ENCODE measurements around the gene FAM117A.
A peak's percentile ranks its signal among the peaks of the same experiment; 100 is the strongest.

Gene FAM117A, protein sequence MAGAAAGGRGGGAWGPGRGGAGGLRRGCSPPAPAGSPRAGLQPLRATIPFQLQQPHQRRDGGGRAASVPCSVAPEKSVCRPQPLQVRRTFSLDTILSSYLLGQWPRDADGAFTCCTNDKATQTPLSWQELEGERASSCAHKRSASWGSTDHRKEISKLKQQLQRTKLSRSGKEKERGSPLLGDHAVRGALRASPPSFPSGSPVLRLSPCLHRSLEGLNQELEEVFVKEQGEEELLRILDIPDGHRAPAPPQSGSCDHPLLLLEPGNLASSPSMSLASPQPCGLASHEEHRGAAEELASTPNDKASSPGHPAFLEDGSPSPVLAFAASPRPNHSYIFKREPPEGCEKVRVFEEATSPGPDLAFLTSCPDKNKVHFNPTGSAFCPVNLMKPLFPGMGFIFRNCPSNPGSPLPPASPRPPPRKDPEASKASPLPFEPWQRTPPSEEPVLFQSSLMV

DNA sequence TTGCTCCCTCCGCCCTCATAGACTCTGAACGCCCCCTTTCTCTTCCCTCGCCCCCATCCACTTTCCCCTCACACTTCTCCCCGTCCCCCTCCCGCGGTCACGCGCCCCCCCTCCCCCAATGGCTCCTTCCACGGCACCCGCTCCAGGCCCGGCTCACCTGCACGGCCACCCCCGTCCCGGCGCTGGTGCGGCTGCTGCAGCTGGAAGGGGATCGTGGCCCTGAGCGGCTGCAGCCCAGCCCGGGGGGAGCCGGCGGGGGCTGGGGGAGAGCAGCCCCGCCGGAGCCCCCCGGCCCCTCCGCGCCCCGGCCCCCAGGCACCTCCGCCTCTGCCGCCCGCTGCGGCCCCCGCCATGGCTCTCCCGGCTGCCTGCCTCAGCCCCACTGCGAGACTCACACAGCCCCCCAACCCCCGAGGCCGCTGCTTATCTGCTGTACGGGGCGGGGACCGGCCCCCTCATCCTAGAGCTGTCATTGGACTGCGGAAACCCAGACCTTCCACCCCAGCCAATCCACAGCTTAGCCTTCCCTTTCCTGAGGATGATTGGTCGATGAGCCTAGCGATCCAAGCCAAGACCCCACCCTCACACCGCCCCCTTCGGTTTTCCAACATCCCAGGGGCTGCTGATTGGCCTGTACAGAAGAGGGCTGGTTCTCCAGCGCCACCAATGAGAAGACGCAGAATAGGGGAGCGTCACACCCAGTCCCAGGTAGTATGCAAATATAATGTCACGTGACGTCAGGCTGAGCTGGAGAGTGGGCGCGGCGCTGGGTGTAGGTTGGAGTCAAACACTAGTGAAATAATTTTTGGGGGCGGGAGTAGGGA is at the start of gene FAM117A:
TSS of gene FAM117A (minus strand) at position 397 of the 824 bp plus-strand sequence. CDS start at position 353, 44 bp downstream.
- DNase-seq = peak; percentile 100

- no peak for DNase-seq
Observed at GRCh38 chr17:49809056-49809455, 45.1 kb upstream of the FAM117A start.

DNA sequence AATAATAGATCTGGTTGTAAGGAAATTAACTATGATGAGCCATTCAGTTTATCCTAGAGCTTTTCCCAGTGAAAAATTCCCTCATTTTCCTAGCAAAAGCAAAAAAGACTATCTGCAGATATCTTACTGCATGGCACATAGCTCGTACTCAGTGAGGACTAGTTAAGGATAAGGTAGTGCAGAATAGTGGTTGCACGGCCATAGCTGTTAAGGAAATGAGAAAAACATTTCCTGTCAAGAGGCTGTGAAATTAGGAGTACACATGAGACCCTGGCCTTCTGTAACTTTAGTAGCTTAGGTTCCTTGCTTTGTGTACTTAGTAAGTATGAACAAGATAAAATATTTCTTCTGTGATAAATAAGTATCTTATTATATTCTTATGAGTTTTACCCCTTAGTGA is 34.8 kb upstream of the FAM117A start:
- DNase-seq = no peak

DNA sequence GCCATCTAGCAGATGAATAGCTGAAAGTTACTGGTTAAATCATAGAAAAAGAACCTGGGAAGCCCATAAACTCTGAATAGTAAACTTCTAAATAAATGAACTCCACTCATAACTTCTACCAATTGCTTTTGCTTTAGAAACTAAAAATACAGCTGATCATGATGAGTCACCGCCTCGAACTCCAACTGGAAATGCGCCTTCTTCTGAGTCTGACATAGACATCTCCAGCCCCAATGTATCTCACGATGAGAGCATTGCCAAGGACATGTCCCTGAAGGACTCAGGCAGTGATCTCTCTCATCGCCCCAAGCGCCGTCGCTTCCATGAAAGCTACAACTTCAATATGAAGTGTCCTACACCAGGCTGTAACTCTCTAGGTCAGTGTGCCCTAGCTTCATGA is 34.3 kb upstream of the FAM117A start:
- no peak for DNase-seq

DNA sequence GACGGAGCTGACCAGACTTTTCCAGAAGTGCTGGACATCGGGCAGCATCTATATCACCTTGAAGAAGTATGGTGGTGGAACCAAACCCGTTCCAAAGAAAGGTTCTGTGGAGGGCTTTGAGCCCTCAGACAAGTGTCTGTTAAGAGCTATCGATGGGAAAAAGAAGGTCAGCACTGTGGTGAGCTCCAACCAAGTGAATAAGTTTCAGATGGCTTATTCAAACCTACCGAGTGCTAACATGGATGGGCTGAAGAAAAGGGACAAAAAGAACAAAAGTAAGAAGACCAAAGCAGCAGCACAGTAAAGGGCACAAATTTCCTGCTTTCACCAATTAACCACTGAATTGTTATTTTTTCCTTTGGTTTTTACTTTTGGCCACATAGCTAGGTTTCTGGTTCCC is 31.4 kb upstream of the FAM117A start:
- DNase-seq = no peak

DNA sequence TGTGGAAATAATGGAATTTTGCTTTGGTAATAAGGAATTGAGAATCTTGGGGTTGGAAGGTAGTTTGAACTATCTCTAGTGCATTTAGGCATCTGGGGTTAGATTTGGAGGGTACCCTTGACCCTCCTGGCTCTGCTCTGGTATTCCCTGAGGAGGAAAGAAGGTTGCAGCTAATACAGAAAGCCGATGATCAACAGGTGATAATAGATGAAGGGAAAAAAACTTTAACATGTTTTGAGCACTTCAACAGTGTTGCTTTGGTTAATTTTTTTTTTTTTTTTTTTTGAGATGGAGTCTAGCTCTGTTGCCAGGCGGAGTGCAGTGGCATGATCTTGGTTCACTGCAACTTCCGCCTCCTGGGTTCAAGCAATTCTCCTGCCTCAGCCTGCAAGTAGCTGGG is 29.4 kb upstream of the FAM117A start:
- no peak for DNase-seq

GRCh38 chr17:49789243-49789578 is 25.3 kb upstream of the FAM117A start:
- DNase-seq = no peak

DNA sequence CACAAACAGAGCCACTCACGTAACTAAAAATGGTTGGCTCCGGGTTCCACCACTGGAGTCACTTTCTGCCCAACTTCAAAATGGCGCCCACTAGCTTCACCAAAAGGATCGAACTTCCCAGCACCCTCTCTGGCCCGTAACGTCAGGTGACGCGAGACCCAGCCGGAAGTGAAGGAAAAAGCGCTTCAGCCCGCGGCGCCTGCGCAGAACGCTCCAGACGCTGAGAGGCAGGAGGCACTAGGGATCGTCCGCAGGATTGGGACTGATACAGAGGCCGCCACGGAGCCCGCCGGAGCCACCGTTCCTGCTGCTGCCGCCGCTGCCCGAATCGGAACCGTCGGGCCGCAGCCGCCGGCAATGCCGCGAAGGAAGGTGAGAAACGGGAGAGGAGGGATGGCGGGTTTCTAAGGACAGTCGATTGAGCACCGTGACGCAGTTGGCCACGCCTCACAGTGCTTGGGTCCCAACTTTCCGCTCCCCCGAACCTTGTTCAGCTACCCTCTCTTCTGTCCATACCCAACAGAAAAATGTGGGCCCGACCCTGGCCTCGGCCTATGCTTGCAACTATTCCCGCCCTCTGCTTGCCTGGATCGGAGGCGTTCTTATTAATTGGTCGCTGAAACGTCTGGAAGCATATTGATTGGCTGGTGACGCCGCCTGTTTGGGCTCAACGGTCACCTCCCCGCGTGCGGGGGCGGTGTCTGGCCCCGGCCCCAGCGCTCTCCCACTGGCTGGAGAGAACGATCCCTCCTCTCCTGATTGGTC is 24.7 kb upstream of the FAM117A start, which contains the start of gene KAT7:
TSS of gene KAT7 (plus strand) at position 204 of the 765 bp plus-strand sequence. CDS start at position 358, 154 bp downstream.
- peak; percentile 100 for DNase-seq

- no peak for DNase-seq
Observed at GRCh38 chr17:49787884-49788477, 24.1 kb upstream of the FAM117A start.

DNA sequence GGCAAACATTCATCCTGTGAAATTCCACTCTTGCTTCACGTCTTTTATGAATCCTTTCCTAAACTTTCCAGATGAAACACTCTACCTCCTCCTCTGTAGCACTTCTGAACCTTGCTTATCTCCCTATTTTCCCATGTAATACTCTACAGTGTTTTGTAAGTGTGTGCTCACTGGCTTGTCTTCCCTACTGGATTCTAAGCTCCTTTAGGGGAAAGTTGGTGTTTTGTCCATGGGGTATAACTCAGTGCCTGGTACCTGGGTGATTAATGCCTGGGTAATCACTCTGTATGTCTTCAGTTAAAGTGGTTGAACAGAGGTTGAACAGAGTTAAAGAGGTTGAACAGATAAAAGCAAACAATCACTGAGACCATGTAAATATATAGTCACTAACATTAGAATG is 20.7 kb upstream of the FAM117A start:
- no peak for DNase-seq

DNA sequence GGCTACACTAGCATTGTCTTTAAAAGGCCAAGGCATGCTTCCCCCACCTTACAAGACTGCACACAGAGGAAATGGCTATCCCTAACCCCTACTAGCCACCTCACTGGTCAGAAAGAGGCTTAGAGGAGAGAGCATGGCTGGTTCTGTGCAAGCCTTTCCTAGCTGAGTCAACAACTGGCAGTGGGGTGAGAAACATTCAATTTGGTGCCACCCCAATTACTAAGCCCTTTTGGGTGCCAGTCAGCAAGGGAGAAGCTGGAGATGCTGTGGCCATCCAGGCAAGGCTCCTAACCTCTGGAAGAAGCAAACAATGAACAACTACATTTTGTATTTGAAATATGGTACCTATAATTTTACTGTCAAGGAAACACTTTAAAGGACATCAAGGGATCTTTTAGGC is 19.9 kb upstream of the FAM117A start:
- no peak for DNase-seq

DNA sequence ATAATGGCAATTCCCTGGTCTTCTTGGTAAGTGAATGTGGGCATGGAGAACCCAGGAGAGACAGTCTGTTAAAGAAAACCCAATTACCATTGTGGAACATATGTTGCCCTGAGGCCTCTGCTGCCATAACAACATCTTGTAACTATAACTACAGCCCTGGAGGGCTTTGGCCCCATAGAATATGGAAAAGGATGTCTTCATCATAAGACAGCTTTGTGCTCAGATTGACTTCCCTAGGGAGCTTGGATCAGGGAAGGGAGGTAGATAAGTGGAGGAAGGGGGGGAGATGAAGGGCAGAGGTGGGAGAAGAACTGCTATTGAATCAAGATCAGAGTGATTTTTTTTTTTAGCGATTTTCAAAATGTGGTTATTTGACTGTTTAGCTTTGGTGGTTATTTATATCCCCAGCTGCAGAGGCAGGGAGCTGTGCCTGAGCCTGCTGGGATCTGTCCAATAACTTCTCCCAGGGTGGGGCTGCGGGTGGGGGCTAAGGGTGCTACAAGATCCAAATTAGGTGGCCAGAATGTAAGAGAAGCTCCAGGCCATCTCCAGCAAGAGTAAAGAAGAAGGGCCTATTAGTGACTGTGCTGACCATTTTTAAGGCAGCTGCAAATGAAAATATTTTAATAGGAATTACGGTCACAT is 19.3 kb upstream of the FAM117A start:
- peak; percentile 36 for DNase-seq

DNA sequence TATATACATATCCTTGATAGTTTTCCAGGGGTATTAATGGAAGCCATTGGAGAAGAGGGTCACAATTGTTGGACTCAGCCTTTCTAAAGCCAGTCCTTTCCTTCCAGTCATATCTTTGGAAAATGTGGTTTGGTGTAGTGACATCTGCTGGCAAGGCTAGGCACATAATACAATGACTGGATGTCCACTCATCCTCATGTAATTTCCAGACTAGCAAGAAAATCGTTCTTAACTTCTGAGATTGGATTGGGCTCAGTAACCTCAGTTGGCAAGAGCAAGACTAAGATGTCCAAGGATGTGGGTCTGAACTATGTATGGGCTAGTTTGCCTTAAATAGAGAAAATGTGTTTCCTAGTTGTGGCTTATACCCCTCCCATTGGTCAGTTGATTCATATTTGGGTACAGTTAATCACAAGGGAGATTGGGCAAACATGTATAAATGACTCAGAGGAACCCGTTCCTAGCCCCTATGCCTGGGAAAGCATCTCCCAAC is 15.9 kb upstream of the FAM117A start:
- peak; percentile 20 for DNase-seq

DNA sequence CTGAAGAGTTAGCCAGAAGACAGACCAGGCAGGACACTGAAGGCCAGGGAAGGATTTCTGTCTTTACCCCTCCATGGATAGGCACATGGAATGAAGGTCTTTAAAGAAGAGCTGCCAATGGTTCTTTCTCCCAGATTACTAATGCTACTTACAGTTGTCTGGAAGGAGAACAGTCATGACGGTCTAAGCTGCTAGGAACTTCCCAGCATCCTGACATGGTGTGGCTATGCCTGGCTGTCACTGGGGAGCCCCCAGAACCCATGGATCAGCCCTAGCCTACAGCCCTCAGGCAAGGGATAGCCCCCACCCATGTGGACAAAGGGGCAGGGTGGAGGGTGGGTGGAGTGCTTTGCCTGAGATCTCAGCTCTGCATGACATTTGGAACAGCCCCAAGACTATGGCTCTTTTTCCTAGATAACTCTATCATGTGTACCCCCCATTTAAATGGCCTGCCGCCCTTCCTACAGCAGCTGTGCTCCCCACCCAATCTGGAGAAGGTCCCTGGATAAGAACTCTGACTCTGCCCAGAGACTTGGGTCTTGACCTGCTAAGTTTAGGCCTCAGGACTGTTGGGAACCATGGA is 15.3 kb upstream of the FAM117A start:
- no peak for DNase-seq

- no peak for DNase-seq
Observed at GRCh38 chr17:49777563-49777962, 13.6 kb upstream of the FAM117A start.

GRCh38 chr17:49776551-49777300 is 12.8 kb upstream of the FAM117A start:
- DNase-seq = no peak

DNA sequence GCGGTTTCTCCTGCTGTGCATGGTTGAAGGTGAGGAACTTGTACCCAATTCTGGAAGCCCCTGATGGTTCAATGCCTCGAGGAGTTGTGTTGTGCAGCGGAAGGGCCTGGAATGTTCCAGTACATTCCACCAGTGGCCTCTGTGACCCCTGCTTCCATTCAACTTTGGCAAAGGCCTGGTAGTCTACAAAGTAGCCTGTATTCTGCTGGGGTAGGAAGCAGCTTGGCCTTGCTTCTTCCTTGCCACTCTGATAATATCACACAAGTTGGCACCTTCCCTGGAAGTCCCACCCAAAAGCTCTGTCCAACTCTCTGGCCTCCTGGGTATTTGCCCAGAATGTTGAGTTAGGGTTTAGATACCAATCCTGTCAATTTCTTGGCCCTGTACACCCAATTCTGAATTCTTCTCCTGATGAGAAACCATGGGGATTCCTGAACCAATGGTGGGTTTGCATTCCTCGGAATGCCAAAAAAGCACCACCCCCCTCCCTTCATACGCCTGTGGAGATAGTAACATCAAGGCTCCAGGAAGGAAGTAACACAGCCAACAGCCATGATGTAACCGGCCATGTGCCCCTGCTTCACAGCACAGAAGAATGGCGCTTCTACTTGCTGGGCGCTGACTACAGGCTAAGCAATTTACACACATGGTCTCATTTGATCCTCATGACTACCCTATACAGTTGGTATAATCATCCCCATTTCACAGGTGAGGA is 11.8 kb upstream of the FAM117A start:
- DNase-seq = no peak

DNA sequence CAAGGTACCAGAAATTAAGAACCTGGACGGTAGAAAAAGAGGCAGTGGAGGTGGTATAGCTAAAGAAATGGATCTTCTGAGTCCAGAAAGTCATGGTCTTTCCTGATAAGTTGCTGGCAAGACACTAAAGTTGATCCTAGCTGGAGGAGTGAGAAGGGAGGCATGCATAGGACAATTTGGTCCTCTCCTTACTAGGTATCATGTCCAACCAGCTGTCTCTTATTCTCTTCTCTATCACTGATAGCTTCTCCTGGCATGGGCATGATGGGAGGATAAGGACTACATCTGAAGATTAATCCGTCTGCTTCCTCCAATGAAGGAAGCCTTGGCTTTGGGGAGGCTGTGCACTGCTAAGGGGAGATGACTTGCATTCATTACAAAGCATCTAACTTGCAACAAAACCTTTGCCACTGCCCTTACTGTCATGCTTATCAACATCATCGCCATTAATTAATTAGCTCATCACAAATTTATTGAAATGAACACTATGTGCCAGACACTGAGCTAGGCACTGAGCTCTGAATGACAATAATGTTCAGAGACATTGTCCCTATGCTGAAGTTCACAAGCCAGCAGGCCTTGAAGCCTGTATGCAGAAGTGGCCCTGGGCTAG is 3.1 kb upstream of the FAM117A start:
- no peak for DNase-seq

DNA sequence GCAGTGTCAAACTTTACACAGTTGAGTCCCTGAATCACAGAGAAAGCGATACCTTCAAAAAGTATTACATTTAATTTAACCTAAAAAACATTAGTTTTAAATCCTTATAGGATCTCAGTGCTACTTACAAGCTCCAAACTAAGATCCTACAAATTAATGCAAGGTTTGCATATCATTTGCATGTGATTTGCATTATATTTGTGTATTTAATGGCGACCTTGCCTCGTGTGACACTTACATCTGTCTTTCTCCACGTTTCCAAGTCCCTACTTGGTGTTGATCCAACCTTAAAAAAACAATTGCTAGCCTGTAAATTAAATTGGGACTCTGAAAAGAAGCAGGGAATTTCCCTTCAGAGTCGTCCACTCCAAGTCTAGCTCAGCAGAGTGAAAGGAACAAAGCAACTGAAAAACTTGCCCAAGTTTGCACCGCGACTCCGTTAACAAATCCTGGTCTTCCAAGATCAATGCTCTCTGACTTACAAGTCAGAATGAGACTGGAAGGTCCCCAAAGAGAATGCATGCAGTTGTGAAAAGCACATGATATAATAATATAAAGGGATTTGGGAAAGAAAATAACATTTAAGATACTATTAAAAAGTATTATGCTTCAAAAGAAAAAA is 739 bp upstream of the FAM117A start:
- no peak for DNase-seq

Measured in NCI-H1436 (cell line).